Fibroblast of lung (primary cell): ENCODE data around the gene SNX20.

Experiments used
- EZH2 ChIP-seq: IDR thresholded peaks from 2 replicates; pipeline ENCODE4 v1.5.1; 2012; ENCODE audit warnings: low read length, control low read depth, mild to moderate bottlenecking; ENCODE audit errors: missing control alignments
- TF ChIP-seq, protein P1 (sequence below), 2 donors: IDR thresholded peaks in 1 of 2; conservative IDR thresholded peaks in 1 of 2; 1 replicate in 1 of 2; 2 replicates in 1 of 2; pipeline ENCODE4 v1.5.1; 2011 to 2012; ENCODE audit warnings: low read length in 2 of 2, control low read depth in 1 of 2, inconsistent platforms in 1 of 2, low read depth in 1 of 2, mild to moderate bottlenecking in 1 of 2

DNA sequence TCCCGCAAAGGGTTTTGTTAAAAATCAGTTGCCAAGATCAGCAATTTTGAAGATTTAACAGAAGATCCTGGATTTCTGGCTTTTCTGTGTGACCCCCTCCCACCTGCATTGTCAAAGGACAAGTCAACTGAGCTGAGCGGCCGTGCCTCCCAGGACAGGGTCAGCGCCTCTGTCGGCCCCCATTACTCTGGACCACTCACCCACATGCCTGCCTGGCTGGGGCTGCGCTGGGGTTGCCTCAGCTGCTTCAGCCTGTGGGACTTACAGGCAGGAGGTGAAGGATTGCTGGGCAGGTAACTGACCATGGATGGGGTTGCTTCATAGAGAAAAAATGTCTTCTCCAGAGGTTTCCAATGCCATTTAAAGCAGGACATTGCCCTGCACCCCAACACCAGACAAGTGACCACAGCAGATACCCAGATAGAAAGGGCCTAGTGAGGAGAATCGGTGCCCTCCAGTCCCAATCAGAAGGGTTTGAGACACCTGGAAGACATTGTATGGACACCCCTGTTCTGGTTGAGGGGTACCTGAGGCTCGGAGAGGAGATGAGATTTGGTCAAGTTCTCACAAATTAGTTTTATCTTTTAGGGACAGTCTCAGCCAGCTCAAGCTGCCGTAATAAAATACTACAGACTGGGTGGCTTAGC lies 52.8 kb downstream of the SNX20 start:
- TF ChIP-seq, protein P1, sequence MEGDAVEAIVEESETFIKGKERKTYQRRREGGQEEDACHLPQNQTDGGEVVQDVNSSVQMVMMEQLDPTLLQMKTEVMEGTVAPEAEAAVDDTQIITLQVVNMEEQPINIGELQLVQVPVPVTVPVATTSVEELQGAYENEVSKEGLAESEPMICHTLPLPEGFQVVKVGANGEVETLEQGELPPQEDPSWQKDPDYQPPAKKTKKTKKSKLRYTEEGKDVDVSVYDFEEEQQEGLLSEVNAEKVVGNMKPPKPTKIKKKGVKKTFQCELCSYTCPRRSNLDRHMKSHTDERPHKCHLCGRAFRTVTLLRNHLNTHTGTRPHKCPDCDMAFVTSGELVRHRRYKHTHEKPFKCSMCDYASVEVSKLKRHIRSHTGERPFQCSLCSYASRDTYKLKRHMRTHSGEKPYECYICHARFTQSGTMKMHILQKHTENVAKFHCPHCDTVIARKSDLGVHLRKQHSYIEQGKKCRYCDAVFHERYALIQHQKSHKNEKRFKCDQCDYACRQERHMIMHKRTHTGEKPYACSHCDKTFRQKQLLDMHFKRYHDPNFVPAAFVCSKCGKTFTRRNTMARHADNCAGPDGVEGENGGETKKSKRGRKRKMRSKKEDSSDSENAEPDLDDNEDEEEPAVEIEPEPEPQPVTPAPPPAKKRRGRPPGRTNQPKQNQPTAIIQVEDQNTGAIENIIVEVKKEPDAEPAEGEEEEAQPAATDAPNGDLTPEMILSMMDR (conservative IDR thresholded peaks at IDR 0.05 in 1 of 2, IDR thresholded peaks at IDR 0.05 in 1 of 2; ENCODE audit: low read depth in 1 of 2, low read length in 2 of 2) = no peak
- TF ChIP-seq EZH2 = no peak
